ENCODE measurements around the gene PPAN.

PPAN gene

DNA sequence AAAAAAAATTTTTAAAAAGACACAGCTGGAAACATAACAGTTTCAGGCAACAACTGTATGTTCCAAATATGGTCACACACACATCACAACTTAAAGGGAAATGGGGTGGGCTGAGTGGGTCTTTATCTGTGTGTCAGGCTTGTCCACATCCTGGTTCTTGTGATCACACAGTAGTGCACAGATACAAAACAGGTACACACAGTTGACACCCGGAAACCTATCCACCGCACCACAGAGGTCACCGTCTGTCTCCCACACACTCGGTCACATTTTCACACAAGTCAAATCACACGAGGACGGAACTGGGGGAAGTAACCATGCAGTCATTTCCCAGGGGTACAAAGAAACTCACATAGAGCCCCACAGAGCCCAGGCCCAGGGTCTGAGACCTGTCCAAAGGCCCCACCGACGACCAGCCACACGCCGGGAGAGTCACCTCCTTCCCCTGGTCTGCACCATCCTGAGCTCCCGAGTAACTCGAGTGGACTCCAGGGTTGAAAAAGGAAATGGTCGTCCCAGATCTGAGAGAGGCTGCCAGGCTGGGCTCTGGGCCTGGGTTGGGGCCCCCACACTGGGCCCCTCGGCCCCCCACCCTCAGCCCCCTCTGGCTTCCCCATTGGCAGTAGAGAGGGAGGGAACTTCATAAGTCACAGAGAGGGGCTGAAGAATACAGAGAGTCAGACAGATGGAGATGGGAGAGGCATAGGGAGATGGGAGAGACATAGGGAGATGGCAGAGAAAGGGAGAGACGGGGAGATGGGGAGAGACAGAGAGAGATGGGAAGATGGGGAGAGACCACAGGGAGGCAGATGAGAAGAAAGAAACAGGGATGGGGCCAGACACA lies 1.3 kb upstream of the PPAN start:
- DNase-seq (ENCODE audit: low read depth) = peak; percentile 66

DNA sequence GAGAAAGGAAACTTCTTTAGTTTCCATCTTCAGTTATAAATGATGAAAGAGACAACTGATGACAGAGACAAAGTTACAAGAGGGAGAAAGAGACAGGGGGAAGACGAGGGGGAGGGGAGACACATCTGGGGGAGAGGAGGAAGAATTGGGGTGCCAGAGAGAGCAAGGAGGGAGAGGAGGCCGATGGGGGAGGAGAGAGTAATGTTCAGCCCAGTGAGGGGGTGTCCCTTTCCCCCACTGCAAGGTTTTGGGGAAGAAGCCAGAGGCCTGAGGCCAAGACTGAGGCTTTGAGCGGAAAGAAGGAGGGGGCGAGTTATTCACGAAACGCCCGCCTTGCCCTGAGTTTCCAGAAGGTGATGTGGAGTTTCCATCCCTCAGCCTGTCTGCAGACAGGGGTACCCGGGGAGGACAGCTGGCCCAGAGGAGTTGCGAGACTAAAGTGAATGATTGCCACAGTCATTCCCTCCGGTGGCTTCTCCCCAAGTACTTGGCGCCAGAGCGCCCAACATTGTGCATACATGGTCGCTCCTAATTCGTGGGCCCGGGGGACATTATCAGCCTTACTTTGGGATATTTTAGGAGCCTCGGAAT lies 558 bp upstream of the PPAN start:
- DNase-seq (ENCODE audit: low read depth) = no peak
- TF ChIP-seq, protein P1, sequence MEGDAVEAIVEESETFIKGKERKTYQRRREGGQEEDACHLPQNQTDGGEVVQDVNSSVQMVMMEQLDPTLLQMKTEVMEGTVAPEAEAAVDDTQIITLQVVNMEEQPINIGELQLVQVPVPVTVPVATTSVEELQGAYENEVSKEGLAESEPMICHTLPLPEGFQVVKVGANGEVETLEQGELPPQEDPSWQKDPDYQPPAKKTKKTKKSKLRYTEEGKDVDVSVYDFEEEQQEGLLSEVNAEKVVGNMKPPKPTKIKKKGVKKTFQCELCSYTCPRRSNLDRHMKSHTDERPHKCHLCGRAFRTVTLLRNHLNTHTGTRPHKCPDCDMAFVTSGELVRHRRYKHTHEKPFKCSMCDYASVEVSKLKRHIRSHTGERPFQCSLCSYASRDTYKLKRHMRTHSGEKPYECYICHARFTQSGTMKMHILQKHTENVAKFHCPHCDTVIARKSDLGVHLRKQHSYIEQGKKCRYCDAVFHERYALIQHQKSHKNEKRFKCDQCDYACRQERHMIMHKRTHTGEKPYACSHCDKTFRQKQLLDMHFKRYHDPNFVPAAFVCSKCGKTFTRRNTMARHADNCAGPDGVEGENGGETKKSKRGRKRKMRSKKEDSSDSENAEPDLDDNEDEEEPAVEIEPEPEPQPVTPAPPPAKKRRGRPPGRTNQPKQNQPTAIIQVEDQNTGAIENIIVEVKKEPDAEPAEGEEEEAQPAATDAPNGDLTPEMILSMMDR (IDR thresholded peaks at IDR 0.05; ENCODE audit: low read depth, low read length) = no peak
- TF ChIP-seq, protein P2, sequence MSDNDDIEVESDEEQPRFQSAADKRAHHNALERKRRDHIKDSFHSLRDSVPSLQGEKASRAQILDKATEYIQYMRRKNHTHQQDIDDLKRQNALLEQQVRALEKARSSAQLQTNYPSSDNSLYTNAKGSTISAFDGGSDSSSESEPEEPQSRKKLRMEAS (IDR thresholded peaks at IDR 0.05; ENCODE audit: low read depth, low read length) = no peak
- H3K4me3 ChIP-seq (ENCODE audit: low read depth, low read length) = peak overlapping the region; percentile 71

More for the DNA sequence above, 1.3 kb upstream of the PPAN start:
- no peak overlapping the region for H3K4me3 ChIP-seq (ENCODE audit: low read depth, low read length)
- peak; percentile 15 for TF ChIP-seq POLR2A (IDR thresholded peaks at IDR 0.05; ENCODE audit: extremely low read depth, insufficient read length)
- TF ChIP-seq, protein P2 (IDR thresholded peaks at IDR 0.05; ENCODE audit: low read depth, low read length) = peak; percentile 66; the same call in 1 of the 2 replicates
- TF ChIP-seq MYC (IDR thresholded peaks at IDR 0.05; ENCODE audit: low read depth, low read length) = no peak; the same call in 1 of the 2 replicates

DNA sequence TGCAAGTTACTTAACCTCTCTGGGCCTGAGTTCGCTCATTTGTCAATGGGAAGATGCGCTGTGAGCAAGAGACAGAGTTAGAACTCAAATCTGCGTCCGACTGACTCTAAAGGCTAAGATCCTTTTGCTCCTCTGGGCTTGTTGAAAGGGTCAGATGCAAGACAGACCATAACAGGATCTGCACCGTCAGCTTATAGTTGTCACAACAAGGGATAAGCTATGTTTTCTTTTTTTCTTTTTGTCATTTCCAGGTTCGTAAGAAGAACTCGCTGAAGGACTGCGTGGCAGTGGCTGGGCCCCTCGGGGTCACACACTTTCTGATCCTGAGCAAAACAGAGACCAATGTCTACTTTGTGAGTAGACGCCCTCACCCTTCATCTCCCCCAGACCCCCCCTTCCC lies 1.1 kb downstream of the PPAN start:
- TF ChIP-seq POLR2A (IDR thresholded peaks at IDR 0.05; ENCODE audit: extremely low read depth, insufficient read length) (no peak), MYC (IDR thresholded peaks at IDR 0.05; ENCODE audit: low read depth, low read length) (no peak)
- TF ChIP-seq, protein P2 (IDR thresholded peaks at IDR 0.05; ENCODE audit: low read depth, low read length) = no peak
- TF ChIP-seq, protein P1 (IDR thresholded peaks at IDR 0.05; ENCODE audit: low read depth, low read length) = no peak
- DNase-seq (ENCODE audit: low read depth) = peak; percentile 47
- peak overlapping the region; percentile 71 for H3K4me3 ChIP-seq (ENCODE audit: low read depth, low read length)

DNA sequence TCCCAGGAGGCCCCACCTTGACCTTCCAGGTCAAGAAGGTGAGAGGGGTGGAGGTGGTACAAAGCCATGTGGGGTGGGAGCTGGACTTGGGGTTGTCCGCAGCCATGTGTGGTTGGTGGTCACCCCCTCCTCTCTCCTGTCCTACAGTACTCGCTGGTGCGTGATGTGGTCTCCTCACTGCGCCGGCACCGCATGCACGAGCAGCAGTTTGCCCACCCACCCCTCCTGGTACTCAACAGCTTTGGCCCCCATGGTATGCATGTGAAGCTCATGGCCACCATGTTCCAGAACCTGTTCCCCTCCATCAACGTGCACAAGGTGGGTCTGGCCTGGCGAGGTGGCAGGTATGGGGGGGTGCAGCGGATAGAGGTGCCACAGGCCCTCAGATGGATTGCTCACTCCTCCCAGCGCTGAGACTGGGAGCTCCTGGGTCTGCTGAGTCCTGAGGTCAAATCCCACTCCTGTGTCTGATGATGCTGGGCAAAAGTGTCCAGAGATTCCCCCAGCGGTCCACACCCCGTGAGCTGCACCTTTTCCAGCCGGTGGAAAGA lies 1.7 kb downstream of the PPAN start:
- peak; percentile 24 for DNase-seq (ENCODE audit: low read depth)
- peak overlapping the region; percentile 71 for H3K4me3 ChIP-seq (ENCODE audit: low read depth, low read length)
- TF ChIP-seq, protein P1 (IDR thresholded peaks at IDR 0.05; ENCODE audit: low read depth, low read length) = no peak
- TF ChIP-seq MYC (IDR thresholded peaks at IDR 0.05; ENCODE audit: low read depth, low read length) (no peak), POLR2A (IDR thresholded peaks at IDR 0.05; ENCODE audit: extremely low read depth, insufficient read length) (no peak)
- TF ChIP-seq, protein P2 (IDR thresholded peaks at IDR 0.05; ENCODE audit: low read depth, low read length) = no peak

DNA sequence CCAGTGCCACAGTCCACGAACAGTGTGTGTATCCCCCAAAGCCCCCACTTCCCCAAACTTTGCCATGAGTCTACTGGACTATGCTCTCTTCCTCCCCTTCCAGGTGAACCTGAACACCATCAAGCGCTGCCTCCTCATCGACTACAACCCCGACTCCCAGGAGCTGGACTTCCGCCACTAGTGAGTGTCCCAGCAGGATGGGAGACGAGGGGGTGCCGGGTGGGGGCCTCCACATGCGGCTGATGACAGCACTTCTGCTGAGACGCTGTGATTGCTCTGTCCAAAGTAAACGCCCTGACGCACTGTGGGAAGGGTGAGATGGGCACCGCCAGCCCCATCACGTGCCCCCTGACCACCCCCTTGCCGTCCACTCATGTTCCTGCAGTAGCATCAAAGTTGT lies 3.4 kb downstream of the PPAN start:
- peak; percentile 36 for DNase-seq (ENCODE audit: low read depth)
- TF ChIP-seq MYC (IDR thresholded peaks at IDR 0.05; ENCODE audit: low read depth, low read length) = no peak
- TF ChIP-seq, protein P1 (IDR thresholded peaks at IDR 0.05; ENCODE audit: low read depth, low read length) = no peak
- TF ChIP-seq, protein P2 (IDR thresholded peaks at IDR 0.05; ENCODE audit: low read depth, low read length) = no peak
- no peak for TF ChIP-seq POLR2A (IDR thresholded peaks at IDR 0.05; ENCODE audit: extremely low read depth, insufficient read length)
- no peak overlapping the region for H3K4me3 ChIP-seq (ENCODE audit: low read depth, low read length)

Measured in NB4 (cell line).